ENCODE results near the gene SUCLG1.
"Not testable (repeated sequence)": the region's sequence is repeated elsewhere in the genome, so short reads cannot be mapped to it uniquely, and the experiment has no call there.

SUCLG1 gene

GRCh38 chr2:84486441-84487115 lies 27.5 kb upstream of the SUCLG1 start:
- no peak overlapping the region for H3K9ac ChIP-seq (ENCODE audit: low read depth, low read length)
- no peaks in the 10 kb centered on the region for H3K9me3 ChIP-seq (ENCODE audit: insufficient read depth, low read depth, low read length)
- no peak overlapping the region for H3K27ac ChIP-seq (ENCODE audit: low read length)
- no peaks in the 10 kb centered on the region; the same call in 1 of the 2 replicates for H3K4me1 ChIP-seq (ENCODE audit: insufficient read depth, low read length)
- H3K36me3 ChIP-seq (ENCODE audit: insufficient read depth, low read depth, low read length) = no peaks in the 10 kb centered on the region
- no peaks in the 10 kb centered on the region for H3K27me3 ChIP-seq (ENCODE audit: insufficient read depth, low read length)
- no peak overlapping the region for H3K4me3 ChIP-seq (ENCODE audit: low read length)

- Histone ChIP-seq H3K9me3 (ENCODE audit: insufficient read depth, low read depth, low read length) (peaks cover 12% of the 10 kb centered on the region; the same call in 1 of the 2 replicates), H3K27me3 (ENCODE audit: insufficient read depth, low read length) (no peaks in the 10 kb centered on the region), H3K4me3 (ENCODE audit: low read length) (no peak overlapping the region), H3K4me1 (ENCODE audit: insufficient read depth, low read length) (no peaks in the 10 kb centered on the region; the same call in 1 of the 2 replicates), H3K36me3 (ENCODE audit: insufficient read depth, low read depth, low read length) (no peaks in the 10 kb centered on the region), H3K27ac (ENCODE audit: low read length) (no peak overlapping the region), H3K9ac (ENCODE audit: low read depth, low read length) (no peak overlapping the region)
These were observed 24.2 kb upstream of the SUCLG1 start for GRCh38 chr2:84483320-84483719.

GRCh38 chr2:84482603-84483002 lies 23.5 kb upstream of the SUCLG1 start:
- no peaks in the 10 kb centered on the region; the same call in 1 of the 2 replicates for H3K4me1 ChIP-seq (ENCODE audit: insufficient read depth, low read length)
- H3K9me3 ChIP-seq (ENCODE audit: insufficient read depth, low read depth, low read length) = peaks cover 17% of the 10 kb centered on the region; the same call in 1 of the 2 replicates
- H3K27ac ChIP-seq (ENCODE audit: low read length) = no peak overlapping the region
- H3K36me3 ChIP-seq (ENCODE audit: insufficient read depth, low read depth, low read length) = no peaks in the 10 kb centered on the region
- H3K4me3 ChIP-seq (ENCODE audit: low read length) = no peak overlapping the region
- no peak overlapping the region for H3K9ac ChIP-seq (ENCODE audit: low read depth, low read length)
- no peaks in the 10 kb centered on the region for H3K27me3 ChIP-seq (ENCODE audit: insufficient read depth, low read length)

GRCh38 chr2:84481702-84482101 lies 22.6 kb upstream of the SUCLG1 start:
- H3K27me3 ChIP-seq (ENCODE audit: insufficient read depth, low read length) = no peaks in the 10 kb centered on the region
- no peak overlapping the region for H3K9ac ChIP-seq (ENCODE audit: low read depth, low read length)
- H3K36me3 ChIP-seq (ENCODE audit: insufficient read depth, low read depth, low read length) = no peaks in the 10 kb centered on the region
- H3K9me3 ChIP-seq (ENCODE audit: insufficient read depth, low read depth, low read length) = peaks cover 26% of the 10 kb centered on the region
- no peak overlapping the region for H3K4me3 ChIP-seq (ENCODE audit: low read length)
- no peak overlapping the region for H3K27ac ChIP-seq (ENCODE audit: low read length)
- H3K4me1 ChIP-seq (ENCODE audit: insufficient read depth, low read length) = no peaks in the 10 kb centered on the region

- H3K27me3 ChIP-seq (ENCODE audit: insufficient read depth, low read length) = no peaks in the 10 kb centered on the region
- H3K27ac ChIP-seq (ENCODE audit: low read length) = no peak overlapping the region
- H3K36me3 ChIP-seq (ENCODE audit: insufficient read depth, low read depth, low read length) = no peaks in the 10 kb centered on the region
- peaks cover 37% of the 10 kb centered on the region for H3K9me3 ChIP-seq (ENCODE audit: insufficient read depth, low read depth, low read length)
- no peaks in the 10 kb centered on the region for H3K4me1 ChIP-seq (ENCODE audit: insufficient read depth, low read length)
- no peak overlapping the region for H3K4me3 ChIP-seq (ENCODE audit: low read length)
- no peak overlapping the region for H3K9ac ChIP-seq (ENCODE audit: low read depth, low read length)
These were observed 19.8 kb upstream of the SUCLG1 start for GRCh38 chr2:84478867-84479266.

- Histone ChIP-seq H3K27ac (ENCODE audit: low read length) (no peak overlapping the region), H3K27me3 (ENCODE audit: insufficient read depth, low read length) (no peaks in the 10 kb centered on the region)
These were observed 18.8 kb upstream of the SUCLG1 start for GRCh38 chr2:84477886-84478285.

GRCh38 chr2:84474176-84474575 lies 15.1 kb upstream of the SUCLG1 start:
- Histone ChIP-seq H3K9ac (ENCODE audit: low read depth, low read length) (no peak overlapping the region), H3K4me1 (ENCODE audit: insufficient read depth, low read length) (no peaks in the 10 kb centered on the region), H3K27me3 (ENCODE audit: insufficient read depth, low read length) (no peaks in the 10 kb centered on the region)

More at GRCh38 chr2:84477886-84478285, 18.8 kb upstream of the SUCLG1 start:
- Histone ChIP-seq H3K4me1 (ENCODE audit: insufficient read depth, low read length) (no peaks in the 10 kb centered on the region), H3K9ac (ENCODE audit: low read depth, low read length) (no peak overlapping the region), H3K36me3 (ENCODE audit: insufficient read depth, low read depth, low read length) (no peaks in the 10 kb centered on the region), H3K9me3 (ENCODE audit: insufficient read depth, low read depth, low read length) (peaks cover 37% of the 10 kb centered on the region), H3K4me3 (ENCODE audit: low read length) (no peak overlapping the region)

GRCh38 chr2:84472856-84473565 lies 13.9 kb upstream of the SUCLG1 start:
- peaks cover 58% of the 10 kb centered on the region for H3K9me3 ChIP-seq (ENCODE audit: insufficient read depth, low read depth, low read length)
- no peaks in the 10 kb centered on the region for H3K4me1 ChIP-seq (ENCODE audit: insufficient read depth, low read length)
- H3K4me3 ChIP-seq (ENCODE audit: low read length) = no peak overlapping the region

More at GRCh38 chr2:84474176-84474575, 15.1 kb upstream of the SUCLG1 start:
- Histone ChIP-seq H3K9me3 (ENCODE audit: insufficient read depth, low read depth, low read length) (peaks cover 59% of the 10 kb centered on the region), H3K4me3 (ENCODE audit: low read length) (no peak overlapping the region), H3K36me3 (ENCODE audit: insufficient read depth, low read depth, low read length) (no peaks in the 10 kb centered on the region), H3K27ac (ENCODE audit: low read length) (no peak overlapping the region)

GRCh38 chr2:84472423-84472822 lies 13.3 kb upstream of the SUCLG1 start:
- H3K9ac ChIP-seq (ENCODE audit: low read depth, low read length); H3K36me3 ChIP-seq (ENCODE audit: insufficient read depth, low read depth, low read length); H3K27me3 ChIP-seq (ENCODE audit: insufficient read depth, low read length); H3K4me3 ChIP-seq (ENCODE audit: low read length); H3K4me1 ChIP-seq (ENCODE audit: insufficient read depth, low read length); H3K27ac ChIP-seq (ENCODE audit: low read length): not testable (repeated sequence)
- H3K9me3 ChIP-seq (ENCODE audit: insufficient read depth, low read depth, low read length) = peaks cover 54% of the 10 kb centered on the region

More at GRCh38 chr2:84472856-84473565, 13.9 kb upstream of the SUCLG1 start:
- H3K27ac ChIP-seq (ENCODE audit: low read length) = no peak overlapping the region
- no peaks in the 10 kb centered on the region for H3K36me3 ChIP-seq (ENCODE audit: insufficient read depth, low read depth, low read length)
- H3K27me3 ChIP-seq (ENCODE audit: insufficient read depth, low read length) = no peaks in the 10 kb centered on the region
- H3K9ac ChIP-seq (ENCODE audit: low read depth, low read length) = no peak overlapping the region

GRCh38 chr2:84467389-84467788 lies 8.3 kb upstream of the SUCLG1 start:
- Histone ChIP-seq H3K4me1 (ENCODE audit: insufficient read depth, low read length) (peaks cover 4% of the 10 kb centered on the region; the same call in 1 of the 2 replicates), H3K36me3 (ENCODE audit: insufficient read depth, low read depth, low read length) (no peaks in the 10 kb centered on the region), H3K4me3 (ENCODE audit: low read length) (no peak overlapping the region), H3K27me3 (ENCODE audit: insufficient read depth, low read length) (no peaks in the 10 kb centered on the region), H3K9me3 (ENCODE audit: insufficient read depth, low read depth, low read length) (peaks cover 55% of the 10 kb centered on the region), H3K27ac (ENCODE audit: low read length) (no peak overlapping the region), H3K9ac (ENCODE audit: low read depth, low read length) (no peak overlapping the region)

- H3K27ac ChIP-seq (ENCODE audit: low read length) = no peak overlapping the region
- H3K27me3 ChIP-seq (ENCODE audit: insufficient read depth, low read length) = no peaks in the 10 kb centered on the region
- peaks cover 8% of the 10 kb centered on the region; the same call in 1 of the 2 replicates for H3K9me3 ChIP-seq (ENCODE audit: insufficient read depth, low read depth, low read length)
- H3K9ac ChIP-seq (ENCODE audit: low read depth, low read length) = no peak overlapping the region
- no peak overlapping the region for H3K4me3 ChIP-seq (ENCODE audit: low read length)
- peaks cover 8% of the 10 kb centered on the region; the same call in 1 of the 2 replicates for H3K4me1 ChIP-seq (ENCODE audit: insufficient read depth, low read length)
- no peaks in the 10 kb centered on the region for H3K36me3 ChIP-seq (ENCODE audit: insufficient read depth, low read depth, low read length)
These were observed 2.2 kb upstream of the SUCLG1 start for GRCh38 chr2:84461310-84461709.

GRCh38 chr2:84460670-84461069 lies 1.6 kb upstream of the SUCLG1 start:
- peaks cover 8% of the 10 kb centered on the region; the same call in 1 of the 2 replicates for H3K4me1 ChIP-seq (ENCODE audit: insufficient read depth, low read length)
- H3K27ac ChIP-seq (ENCODE audit: low read length) = no peak overlapping the region
- no peak overlapping the region for H3K4me3 ChIP-seq (ENCODE audit: low read length)
- no peak overlapping the region for H3K9ac ChIP-seq (ENCODE audit: low read depth, low read length)
- H3K27me3 ChIP-seq (ENCODE audit: insufficient read depth, low read length) = no peaks in the 10 kb centered on the region
- H3K9me3 ChIP-seq (ENCODE audit: insufficient read depth, low read depth, low read length) = peaks cover 3% of the 10 kb centered on the region; the same call in 1 of the 2 replicates
- no peaks in the 10 kb centered on the region for H3K36me3 ChIP-seq (ENCODE audit: insufficient read depth, low read depth, low read length)
